HepG2 (cell line): ENCODE data around the gene ADAMTSL4. TPM values are rescaled to one million over a fixed set of nuclear protein-coding genes. Genes with fewer than 3 reads are reported as not detected.
A peak's percentile ranks its signal among the peaks of the same experiment; 100 is the strongest.

Experiments
- E2F5 ChIP-seq: sonication (generic); formaldehyde crosslinking; conservative IDR thresholded peaks from 2 replicates; pipeline ENCODE4 v1.4.0; 2020; ENCODE audit warnings: missing genetic modification reagents
- HNRNPUL1 ChIP-seq: fragments of 200-400 bp; formaldehyde crosslinking; IDR thresholded peaks from 2 replicates; pipeline ENCODE4 v1.6.1; 2017; ENCODE audit warnings: low read depth, mild to moderate bottlenecking, low read length, moderate library complexity
- IRX3 ChIP-seq: sonication (generic); formaldehyde crosslinking; IDR thresholded peaks from 2 replicates; pipeline ENCODE4 v1.8.1; 2023; ENCODE audit warnings: mild to moderate bottlenecking, low read depth, missing genetic modification reagents, borderline replicate concordance
- JUND ChIP-seq: sonication (generic); formaldehyde crosslinking; IDR thresholded peaks from 2 replicates; pipeline ENCODE4 v1.8.0; 2022; ENCODE audit warnings: mild to moderate bottlenecking, missing genetic modification reagents
- MXD1 ChIP-seq: sonication (generic); formaldehyde crosslinking; IDR thresholded peaks from 2 replicates; pipeline ENCODE4 v1.4.0; 2020; ENCODE audit warnings: mild to moderate bottlenecking, missing genetic modification reagents
- MZF1 ChIP-seq: sonication (generic); formaldehyde crosslinking; IDR thresholded peaks from 2 replicates; pipeline ENCODE4 v1.8.1; 2023; ENCODE audit warnings: mild to moderate bottlenecking, missing genetic modification reagents, borderline replicate concordance
- NR2F2 ChIP-seq: IDR thresholded peaks from 2 replicates; pipeline ENCODE4 v1.6.1; 2012; ENCODE audit warnings: low read depth, inconsistent platforms, borderline replicate concordance
- PHF21A ChIP-seq: sonication (generic); formaldehyde crosslinking; IDR thresholded peaks from 2 replicates; pipeline ENCODE4 v1.5.0; 2020; ENCODE audit warnings: mild to moderate bottlenecking, missing genetic modification reagents
- RAD51 ChIP-seq: fragments of 450-650 bp; IDR thresholded peaks from 2 replicates; pipeline ENCODE4 v1.6.1; 2016; ENCODE audit warnings: borderline replicate concordance
- RELA ChIP-seq: sonication (generic); formaldehyde crosslinking; IDR thresholded peaks from 2 replicates; pipeline ENCODE4 v1.4.0; 2020; ENCODE audit warnings: missing genetic modification reagents
- SNAI1 ChIP-seq: sonication (generic); formaldehyde crosslinking; IDR thresholded peaks from 2 replicates; pipeline ENCODE4 v1.5.0; 2020; ENCODE audit warnings: mild to moderate bottlenecking, missing genetic modification reagents, borderline replicate concordance
- SP4 ChIP-seq: sonication (generic); formaldehyde crosslinking; IDR thresholded peaks from 2 replicates; pipeline ENCODE4 v1.8.1; 2023; ENCODE audit warnings: mild to moderate bottlenecking, missing genetic modification reagents
- STAG1 ChIP-seq: sonication (generic); formaldehyde crosslinking; IDR thresholded peaks from 2 replicates; pipeline ENCODE4 v1.4.0; 2020; ENCODE audit warnings: missing genetic modification reagents
- TBP ChIP-seq: sonication (generic); formaldehyde crosslinking; IDR thresholded peaks from 2 replicates; pipeline ENCODE4 v1.5.0; 2020; ENCODE audit warnings: missing genetic modification reagents
- TEF ChIP-seq: sonication (generic); formaldehyde crosslinking; IDR thresholded peaks from 2 replicates; pipeline ENCODE4 v1.5.0; 2020; ENCODE audit warnings: missing genetic modification reagents
- ZHX1 ChIP-seq: sonication (generic); formaldehyde crosslinking; IDR thresholded peaks from 2 replicates; pipeline ENCODE4 v1.8.1; 2022; ENCODE audit warnings: low read depth, mild to moderate bottlenecking, missing genetic modification reagents
- ZNF280D ChIP-seq: sonication (generic); formaldehyde crosslinking; IDR thresholded peaks from 2 replicates; pipeline ENCODE4 v1.5.1; 2020; ENCODE audit warnings: mild to moderate bottlenecking, missing genetic modification reagents
- ZNF317 ChIP-seq: sonication (generic); formaldehyde crosslinking; IDR thresholded peaks from 2 replicates; pipeline ENCODE4 v1.5.0; 2020; ENCODE audit warnings: mild to moderate bottlenecking, missing genetic modification reagents
- ZNF589 ChIP-seq: sonication (generic); formaldehyde crosslinking; conservative IDR thresholded peaks from 2 replicates; pipeline ENCODE4 v1.8.0; 2022; ENCODE audit warnings: mild to moderate bottlenecking, moderate library complexity, missing genetic modification reagents
- ZNF878 ChIP-seq: sonication (generic); formaldehyde crosslinking; IDR thresholded peaks from 2 replicates; pipeline ENCODE4 v1.8.1; 2023; ENCODE audit warnings: mild to moderate bottlenecking, missing genetic modification reagents, moderate library complexity
- polyA plus RNA-seq, 8 experiments: library from polyadenylated mRNA; depleted of rRNA in 3 of 8; stranded (reverse) in 7 of 8; unstranded in 1 of 8; fragments of >200 nt; fragmentation: Illumina TruSeq in 4 of 8; extraction: Trizol in 4 of 8; gene quantifications; 2 replicates each; pipeline versions ENCODE4 v1.2.1 to v1.2.3, GENCODE V29; 2011 to 2016; ENCODE audit warnings: low read depth in 4 of 8, missing spikeins in 1 of 8, mixed read lengths in 1 of 8; ENCODE audit not compliant: insufficient read depth in 1 of 8
- total RNA-seq, 5 experiments: library from RNA; depleted of rRNA; stranded (reverse); fragments of >200 nt; fragmentation: Illumina TruSeq; extraction: Trizol; gene quantifications; 2 replicates each; pipeline ENCODE4 v1.2.3, GENCODE V29; 2016; ENCODE audit warnings: low read depth in 1 of 5

ADAMTSL4 gene
- total and polyA plus RNA-seq, 2 of the 13 experiments (the other 11 are each of a cell fraction or from before 2014, with no cell fraction given), result 3.9 to 16.4 TPM

GRCh38 chr1:150515328-150516049 is 33.7 kb upstream of the ADAMTSL4 start, which contains the start of gene FALEC (continued):
- TF ChIP-seq ZHX1, result no peak
- no peak for TF ChIP-seq JUND (CRISPR knock-in tag)
- TF ChIP-seq PHF21A (CRISPR knock-in tag), result peak; percentile 35
- TF ChIP-seq ZNF878, result no peak
- peak; percentile 56; the same call in 1 of the 2 replicates for TF ChIP-seq ZNF317 (CRISPR knock-in tag)
- TF ChIP-seq E2F5 (CRISPR knock-in tag), result no peak
- TF ChIP-seq IRX3, result no peak
- TF ChIP-seq SNAI1 (CRISPR knock-in tag), result peak; percentile 76; the same call in 1 of the 2 replicates
- TF ChIP-seq MXD1, result peak; percentile 84
- TF ChIP-seq SP4 (CRISPR knock-in tag), result peak; percentile 67; the same call in 1 of the 2 replicates
- 0 out of 2 replicates have a peak, but pooled peaks have one; percentile 63 for TF ChIP-seq ZNF589 (CRISPR knock-in tag)
- TF ChIP-seq TEF, result no peak
- TF ChIP-seq NR2F2, result no peak
- TF ChIP-seq RAD51, result no peak
- TF ChIP-seq HNRNPUL1, result no peak
- no peak for TF ChIP-seq MZF1 (CRISPR knock-in tag)
- TF ChIP-seq ZNF280D (CRISPR knock-in tag), result no peak
- no peak for TF ChIP-seq TBP (CRISPR knock-in tag)
- TF ChIP-seq RELA (CRISPR knock-in tag), result no peak
- no peak; the same call in 1 of the 2 replicates for TF ChIP-seq STAG1 (CRISPR knock-in tag)
- TF ChIP-seq, all 625 proteins: peak for 181
